ENCODE results near the gene CAMK2N1.

Gene CAMK2N1

GRCh38 chr1:20478057-20478635 is 7.9 kb downstream of the CAMK2N1 start:
- H3K9me2 ChIP-seq (ENCODE audit: low read depth, low read length) = no peaks in the 10 kb centered on the region
- 0 out of 2 replicates have a peak, but pooled peaks cover 5% of the 10 kb centered on the region for H3K27me3 ChIP-seq (ENCODE audit: insufficient read depth, low read length)
- no peaks in the 10 kb centered on the region for H3F3A ChIP-seq (ENCODE audit: insufficient read depth, low read length)
- H3K36me3 ChIP-seq (ENCODE audit: insufficient read depth, low read length) = no peaks in the 10 kb centered on the region
- H3K27ac ChIP-seq (ENCODE audit: low read depth, low read length, poor library complexity, severe bottlenecking) = no peak overlapping the region
- H4K20me1 ChIP-seq (ENCODE audit: insufficient read depth, low read length) = no peaks in the 10 kb centered on the region
- H3K4me3 ChIP-seq (ENCODE audit: low read depth, low read length, poor library complexity, severe bottlenecking) = no peak overlapping the region
- TF ChIP-seq EZH2 (IDR thresholded peaks at IDR 0.05; ENCODE audit: borderline replicate concordance, low read length) = no peak
- TF ChIP-seq CTCF (IDR thresholded peaks at IDR 0.05; ENCODE audit: low read length) = no peak
- no peak overlapping the region for H3K4me2 ChIP-seq (ENCODE audit: low read length)
- H3K4me1 ChIP-seq (ENCODE audit: insufficient read depth, low read length, severe bottlenecking) = no peaks in the 10 kb centered on the region
- H3K9me3 ChIP-seq (ENCODE audit: low read length) = no peaks in the 10 kb centered on the region
- no peaks in the 10 kb centered on the region for H3K79me2 ChIP-seq (ENCODE audit: insufficient read depth, low read length)
- H3K9ac ChIP-seq (ENCODE audit: low read length) = no peak overlapping the region
- H2AFZ ChIP-seq (ENCODE audit: low read length) = no peak overlapping the region

- no peaks in the 10 kb centered on the region for H3K79me2 ChIP-seq (ENCODE audit: insufficient read depth, low read length)
- TF ChIP-seq CTCF (IDR thresholded peaks at IDR 0.05; ENCODE audit: low read length) = no peak
- no peak for TF ChIP-seq EZH2 (IDR thresholded peaks at IDR 0.05; ENCODE audit: borderline replicate concordance, low read length)
- H3K9me2 ChIP-seq (ENCODE audit: low read depth, low read length) = no peaks in the 10 kb centered on the region
- H3K36me3 ChIP-seq (ENCODE audit: insufficient read depth, low read length) = no peaks in the 10 kb centered on the region
- no peak overlapping the region for H3K4me3 ChIP-seq (ENCODE audit: low read depth, low read length, poor library complexity, severe bottlenecking)
- 0 out of 2 replicates have a peak, but pooled peaks cover 5% of the 10 kb centered on the region for H3K27me3 ChIP-seq (ENCODE audit: insufficient read depth, low read length)
- H3K4me2 ChIP-seq (ENCODE audit: low read length) = no peak overlapping the region
- H3K9me3 ChIP-seq (ENCODE audit: low read length) = no peaks in the 10 kb centered on the region
- no peak overlapping the region for H2AFZ ChIP-seq (ENCODE audit: low read length)
- no peaks in the 10 kb centered on the region for H4K20me1 ChIP-seq (ENCODE audit: insufficient read depth, low read length)
- H3K4me1 ChIP-seq (ENCODE audit: insufficient read depth, low read length, severe bottlenecking) = no peaks in the 10 kb centered on the region
- no peaks in the 10 kb centered on the region for H3F3A ChIP-seq (ENCODE audit: insufficient read depth, low read length)
- no peak overlapping the region for H3K27ac ChIP-seq (ENCODE audit: low read depth, low read length, poor library complexity, severe bottlenecking)
- H3K9ac ChIP-seq (ENCODE audit: low read length) = no peak overlapping the region
Measured at GRCh38 chr1:20477348-20478056, 8.5 kb downstream of the CAMK2N1 start.

- 0 out of 2 replicates have a peak, but pooled peaks cover 5% of the 10 kb centered on the region for H3K27me3 ChIP-seq (ENCODE audit: insufficient read depth, low read length)
- no peaks in the 10 kb centered on the region for H3K4me1 ChIP-seq (ENCODE audit: insufficient read depth, low read length, severe bottlenecking)
- H3K27ac ChIP-seq (ENCODE audit: low read depth, low read length, poor library complexity, severe bottlenecking) = no peak overlapping the region
- H4K20me1 ChIP-seq (ENCODE audit: insufficient read depth, low read length) = no peaks in the 10 kb centered on the region
- H3K79me2 ChIP-seq (ENCODE audit: insufficient read depth, low read length) = no peaks in the 10 kb centered on the region
- H3K4me2 ChIP-seq (ENCODE audit: low read length) = no peak overlapping the region
- no peaks in the 10 kb centered on the region for H3K9me2 ChIP-seq (ENCODE audit: low read depth, low read length)
- TF ChIP-seq CTCF (IDR thresholded peaks at IDR 0.05; ENCODE audit: low read length) = no peak
- no peak for TF ChIP-seq EZH2 (IDR thresholded peaks at IDR 0.05; ENCODE audit: borderline replicate concordance, low read length)
- H3F3A ChIP-seq (ENCODE audit: insufficient read depth, low read length) = no peaks in the 10 kb centered on the region
- no peaks in the 10 kb centered on the region for H3K9me3 ChIP-seq (ENCODE audit: low read length)
- H2AFZ ChIP-seq (ENCODE audit: low read length) = no peak overlapping the region
- H3K9ac ChIP-seq (ENCODE audit: low read length) = no peak overlapping the region
- no peak overlapping the region for H3K4me3 ChIP-seq (ENCODE audit: low read depth, low read length, poor library complexity, severe bottlenecking)
- no peaks in the 10 kb centered on the region for H3K36me3 ChIP-seq (ENCODE audit: insufficient read depth, low read length)
Measured at GRCh38 chr1:20476265-20477038, 9.6 kb downstream of the CAMK2N1 start.

All from OCI-LY1 (cell line).